ENCODE results near the gene ERN1.

Gene ERN1

DNA sequence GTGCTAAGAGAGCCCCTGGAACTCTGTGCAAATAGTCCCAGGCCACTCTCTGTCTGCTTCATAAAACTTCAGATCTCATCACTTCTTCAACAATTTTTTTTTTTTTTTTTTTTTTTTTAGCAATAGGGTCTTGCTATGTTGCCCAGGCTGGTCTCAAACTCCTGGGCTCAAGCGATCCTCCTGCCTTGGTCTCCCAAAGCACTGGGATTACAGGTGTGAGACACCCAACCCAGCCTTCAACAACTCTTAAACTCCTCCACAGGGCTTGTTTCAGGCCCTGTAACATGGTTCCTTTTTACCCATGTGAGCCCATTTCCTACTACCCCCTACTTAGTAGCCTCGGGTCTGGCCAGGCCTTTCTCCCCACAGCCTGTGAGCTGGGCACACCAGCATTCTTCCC lies 70.2 kb downstream of the ERN1 start (continued):
- no peak for TF ChIP-seq ZNF23 (tag by site-specific recombination; IDR thresholded peaks at IDR 0.05; ENCODE audit: borderline replicate concordance)
- TF ChIP-seq GLI4 (tag by site-specific recombination; IDR thresholded peaks at IDR 0.05): no peak
- no peak for TF ChIP-seq ZNF707 (tag by site-specific recombination; IDR thresholded peaks at IDR 0.05)
- TF ChIP-seq ZNF670 (tag by site-specific recombination; IDR thresholded peaks at IDR 0.05; ENCODE audit: low read depth): no peak
- no peak for TF ChIP-seq ZNF211 (tag by site-specific recombination; IDR thresholded peaks at IDR 0.05; ENCODE audit: low read depth)

DNA sequence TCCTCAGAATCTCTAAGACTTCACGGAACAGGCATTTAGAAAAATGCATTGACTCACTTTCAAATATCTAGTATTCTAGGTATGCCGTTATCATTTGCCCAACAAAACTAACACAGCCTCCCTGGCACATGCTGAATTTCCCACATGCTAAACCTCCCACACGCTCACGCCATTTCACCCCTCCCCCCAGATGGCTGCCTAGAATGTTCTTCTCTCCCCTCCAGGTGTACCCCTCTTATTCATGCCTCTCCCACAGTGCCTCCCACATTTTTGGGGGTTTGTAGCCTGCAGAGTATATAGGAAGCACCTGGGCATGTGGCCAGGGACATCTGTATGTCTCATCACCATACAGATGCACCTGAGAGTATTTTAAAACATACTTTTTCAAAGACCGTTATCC lies 71.3 kb downstream of the ERN1 start:
- H3K36me3 ChIP-seq (ENCODE audit: control insufficient read depth in 2 of 2, insufficient read depth in 1 of 2, low read length in 2 of 2): peaks cover 0 to 35% of the 10 kb centered on the region in 2 experiments; a peak in 2 of 3 replicates
- H3K4me1 ChIP-seq (ENCODE audit: control insufficient read depth, insufficient read depth, low read length): no peaks in the 10 kb centered on the region
- POLR2A ChIA-PET: interaction anchor here (0.7 kb wide), 1 partner anchor 135 kb away, joined by 3 read pairs; no protein-coding TSS in a partner anchor
- H3K9me3 ChIP-seq (ENCODE audit: control insufficient read depth, insufficient read depth, low read depth, low read length): no peaks in the 10 kb centered on the region
- no peak overlapping the region for H3K27ac ChIP-seq (ENCODE audit: extremely low read depth, low read depth, low read length)
- H3K4me3 ChIP-seq (ENCODE audit: low read depth, low read length): no peak overlapping the region
- TF ChIP-seq KLF7 (tag by site-specific recombination; IDR thresholded peaks at IDR 0.05; ENCODE audit: borderline replicate concordance) (no peak), ZNF830 (tag by site-specific recombination; IDR thresholded peaks at IDR 0.05; ENCODE audit: low read depth) (no peak), ZNF544 (tag by site-specific recombination; IDR thresholded peaks at IDR 0.05) (no peak), ZFHX2 (tag by site-specific recombination; conservative IDR thresholded peaks at IDR 0.05) (peak; percentile 58), YY1 (tag by site-specific recombination; IDR thresholded peaks at IDR 0.05) (no peak), EGR2 (tag by site-specific recombination; IDR thresholded peaks at IDR 0.05; ENCODE audit: low read depth) (0 out of 2 replicates have a peak, but pooled peaks have one; percentile 19), ZNF311 (tag by site-specific recombination; IDR thresholded peaks at IDR 0.05; ENCODE audit: borderline replicate concordance) (no peak)
- CTCF ChIA-PET: interaction anchor here (1.0 to 1.4 kb wide), 3 partner anchors 20 to 75 kb away, joined by 3 read pairs; no protein-coding TSS in a partner anchor

DNA sequence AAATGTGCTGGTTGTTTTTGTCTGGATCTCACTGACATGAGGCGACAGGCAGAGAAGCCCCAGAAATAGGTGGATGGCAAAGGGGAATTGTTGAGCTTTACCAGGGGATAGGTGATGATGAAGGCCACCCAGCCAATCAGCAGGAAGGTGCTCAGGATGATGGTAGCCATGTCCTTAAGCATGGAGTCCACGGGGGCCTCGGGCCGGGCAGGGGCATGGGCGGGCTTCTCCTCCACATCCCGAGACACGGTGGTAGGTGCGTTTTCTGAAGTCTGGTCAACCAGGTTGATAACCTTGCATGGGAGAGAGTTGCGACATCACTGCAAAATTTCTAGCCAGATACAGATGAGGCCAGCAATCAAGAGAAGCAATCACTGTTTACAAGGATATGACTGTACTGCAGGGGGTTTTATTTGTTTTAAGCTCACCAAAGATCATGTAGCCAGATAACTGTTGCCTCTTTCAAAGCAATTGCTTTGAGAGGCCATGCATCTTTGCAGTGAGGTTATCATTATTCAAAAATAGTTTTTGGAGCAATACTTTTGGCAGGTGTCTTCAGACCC lies 72.2 kb downstream of the ERN1 start:
- no peaks in the 10 kb centered on the region for H3K9me3 ChIP-seq (ENCODE audit: control insufficient read depth, insufficient read depth, low read depth, low read length)
- H3K4me1 ChIP-seq (ENCODE audit: control insufficient read depth, insufficient read depth, low read length): no peaks in the 10 kb centered on the region
- peaks cover 0 to 44% of the 10 kb centered on the region in 2 experiments; a peak in 2 of 3 replicates for H3K36me3 ChIP-seq (ENCODE audit: control insufficient read depth in 2 of 2, insufficient read depth in 1 of 2, low read length in 2 of 2)
- POLR2A ChIA-PET: interaction anchor here (0.7 to 1.5 kb wide), 2 partner anchors 88 to 134 kb away, joined by 3 to 4 read pairs; no protein-coding TSS in a partner anchor
- no peak overlapping the region for H3K27ac ChIP-seq (ENCODE audit: extremely low read depth, low read depth, low read length)
- H3K4me3 ChIP-seq (ENCODE audit: low read depth, low read length): no peak overlapping the region
- CTCF ChIA-PET: interaction anchor here (1.0 to 2.6 kb wide), 3 partner anchors 32 to 76 kb away, joined by 3 to 14 read pairs (median 3); no protein-coding TSS in a partner anchor
- no peak for TF ChIP-seq ZBTB8A (tag by site-specific recombination; IDR thresholded peaks at IDR 0.05)
- TF ChIP-seq ZNF664 (tag by site-specific recombination; IDR thresholded peaks at IDR 0.05): no peak
- TF ChIP-seq ZBTB7A (tag by site-specific recombination; IDR thresholded peaks at IDR 0.05; ENCODE audit: low read depth): no peak
- TF ChIP-seq SP2 (tag by site-specific recombination; IDR thresholded peaks at IDR 0.05): no peak
- TF ChIP-seq, protein P1, sequence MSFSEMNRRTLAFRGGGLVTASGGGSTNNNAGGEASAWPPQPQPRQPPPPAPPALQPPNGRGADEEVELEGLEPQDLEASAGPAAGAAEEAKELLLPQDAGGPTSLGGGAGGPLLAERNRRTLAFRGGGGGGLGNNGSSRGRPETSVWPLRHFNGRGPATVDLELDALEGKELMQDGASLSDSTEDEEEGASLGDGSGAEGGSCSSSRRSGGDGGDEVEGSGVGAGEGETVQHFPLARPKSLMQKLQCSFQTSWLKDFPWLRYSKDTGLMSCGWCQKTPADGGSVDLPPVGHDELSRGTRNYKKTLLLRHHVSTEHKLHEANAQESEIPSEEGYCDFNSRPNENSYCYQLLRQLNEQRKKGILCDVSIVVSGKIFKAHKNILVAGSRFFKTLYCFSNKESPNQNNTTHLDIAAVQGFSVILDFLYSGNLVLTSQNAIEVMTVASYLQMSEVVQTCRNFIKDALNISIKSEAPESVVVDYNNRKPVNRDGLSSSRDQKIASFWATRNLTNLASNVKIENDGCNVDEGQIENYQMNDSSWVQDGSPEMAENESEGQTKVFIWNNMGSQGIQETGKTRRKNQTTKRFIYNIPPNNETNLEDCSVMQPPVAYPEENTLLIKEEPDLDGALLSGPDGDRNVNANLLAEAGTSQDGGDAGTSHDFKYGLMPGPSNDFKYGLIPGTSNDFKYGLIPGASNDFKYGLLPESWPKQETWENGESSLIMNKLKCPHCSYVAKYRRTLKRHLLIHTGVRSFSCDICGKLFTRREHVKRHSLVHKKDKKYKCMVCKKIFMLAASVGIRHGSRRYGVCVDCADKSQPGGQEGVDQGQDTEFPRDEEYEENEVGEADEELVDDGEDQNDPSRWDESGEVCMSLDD (tag by site-specific recombination; IDR thresholded peaks at IDR 0.05): no peak
- TF ChIP-seq ZNF48 (tag by site-specific recombination; IDR thresholded peaks at IDR 0.05): no peak
- no peak for TF ChIP-seq ZNF830 (tag by site-specific recombination; IDR thresholded peaks at IDR 0.05; ENCODE audit: low read depth)
- TF ChIP-seq, protein P2, sequence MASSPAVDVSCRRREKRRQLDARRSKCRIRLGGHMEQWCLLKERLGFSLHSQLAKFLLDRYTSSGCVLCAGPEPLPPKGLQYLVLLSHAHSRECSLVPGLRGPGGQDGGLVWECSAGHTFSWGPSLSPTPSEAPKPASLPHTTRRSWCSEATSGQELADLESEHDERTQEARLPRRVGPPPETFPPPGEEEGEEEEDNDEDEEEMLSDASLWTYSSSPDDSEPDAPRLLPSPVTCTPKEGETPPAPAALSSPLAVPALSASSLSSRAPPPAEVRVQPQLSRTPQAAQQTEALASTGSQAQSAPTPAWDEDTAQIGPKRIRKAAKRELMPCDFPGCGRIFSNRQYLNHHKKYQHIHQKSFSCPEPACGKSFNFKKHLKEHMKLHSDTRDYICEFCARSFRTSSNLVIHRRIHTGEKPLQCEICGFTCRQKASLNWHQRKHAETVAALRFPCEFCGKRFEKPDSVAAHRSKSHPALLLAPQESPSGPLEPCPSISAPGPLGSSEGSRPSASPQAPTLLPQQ (tag by site-specific recombination; IDR thresholded peaks at IDR 0.05): no peak
- no peak for TF ChIP-seq ZNF23 (tag by site-specific recombination; IDR thresholded peaks at IDR 0.05; ENCODE audit: borderline replicate concordance)
- no peak for TF ChIP-seq ZNF366 (tag by site-specific recombination; conservative IDR thresholded peaks at IDR 0.05)
- TF ChIP-seq ZNF16 (tag by site-specific recombination; IDR thresholded peaks at IDR 0.05; ENCODE audit: low read depth): no peak
- TF ChIP-seq, protein P3, sequence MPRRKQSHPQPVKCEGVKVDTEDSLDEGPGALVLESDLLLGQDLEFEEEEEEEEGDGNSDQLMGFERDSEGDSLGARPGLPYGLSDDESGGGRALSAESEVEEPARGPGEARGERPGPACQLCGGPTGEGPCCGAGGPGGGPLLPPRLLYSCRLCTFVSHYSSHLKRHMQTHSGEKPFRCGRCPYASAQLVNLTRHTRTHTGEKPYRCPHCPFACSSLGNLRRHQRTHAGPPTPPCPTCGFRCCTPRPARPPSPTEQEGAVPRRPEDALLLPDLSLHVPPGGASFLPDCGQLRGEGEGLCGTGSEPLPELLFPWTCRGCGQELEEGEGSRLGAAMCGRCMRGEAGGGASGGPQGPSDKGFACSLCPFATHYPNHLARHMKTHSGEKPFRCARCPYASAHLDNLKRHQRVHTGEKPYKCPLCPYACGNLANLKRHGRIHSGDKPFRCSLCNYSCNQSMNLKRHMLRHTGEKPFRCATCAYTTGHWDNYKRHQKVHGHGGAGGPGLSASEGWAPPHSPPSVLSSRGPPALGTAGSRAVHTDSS (tag by site-specific recombination; IDR thresholded peaks at IDR 0.05): no peak
- TF ChIP-seq, protein P4, sequence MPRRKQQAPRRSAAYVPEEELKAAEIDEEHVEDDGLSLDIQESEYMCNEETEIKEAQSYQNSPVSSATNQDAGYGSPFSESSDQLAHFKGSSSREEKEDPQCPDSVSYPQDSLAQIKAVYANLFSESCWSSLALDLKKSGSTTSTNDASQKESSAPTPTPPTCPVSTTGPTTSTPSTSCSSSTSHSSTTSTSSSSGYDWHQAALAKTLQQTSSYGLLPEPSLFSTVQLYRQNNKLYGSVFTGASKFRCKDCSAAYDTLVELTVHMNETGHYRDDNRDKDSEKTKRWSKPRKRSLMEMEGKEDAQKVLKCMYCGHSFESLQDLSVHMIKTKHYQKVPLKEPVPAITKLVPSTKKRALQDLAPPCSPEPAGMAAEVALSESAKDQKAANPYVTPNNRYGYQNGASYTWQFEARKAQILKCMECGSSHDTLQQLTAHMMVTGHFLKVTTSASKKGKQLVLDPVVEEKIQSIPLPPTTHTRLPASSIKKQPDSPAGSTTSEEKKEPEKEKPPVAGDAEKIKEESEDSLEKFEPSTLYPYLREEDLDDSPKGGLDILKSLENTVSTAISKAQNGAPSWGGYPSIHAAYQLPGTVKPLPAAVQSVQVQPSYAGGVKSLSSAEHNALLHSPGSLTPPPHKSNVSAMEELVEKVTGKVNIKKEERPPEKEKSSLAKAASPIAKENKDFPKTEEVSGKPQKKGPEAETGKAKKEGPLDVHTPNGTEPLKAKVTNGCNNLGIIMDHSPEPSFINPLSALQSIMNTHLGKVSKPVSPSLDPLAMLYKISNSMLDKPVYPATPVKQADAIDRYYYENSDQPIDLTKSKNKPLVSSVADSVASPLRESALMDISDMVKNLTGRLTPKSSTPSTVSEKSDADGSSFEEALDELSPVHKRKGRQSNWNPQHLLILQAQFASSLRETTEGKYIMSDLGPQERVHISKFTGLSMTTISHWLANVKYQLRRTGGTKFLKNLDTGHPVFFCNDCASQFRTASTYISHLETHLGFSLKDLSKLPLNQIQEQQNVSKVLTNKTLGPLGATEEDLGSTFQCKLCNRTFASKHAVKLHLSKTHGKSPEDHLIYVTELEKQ (tag by site-specific recombination; IDR thresholded peaks at IDR 0.05; ENCODE audit: borderline replicate concordance): no peak
- no peak for TF ChIP-seq ZNF404 (tag by site-specific recombination; IDR thresholded peaks at IDR 0.05)

Data from HEK293 (cell line).